Neural progenitor cell (in vitro differentiated cells): ENCODE measurements around the gene HAUS8.

Experiments used
- EZH2 ChIP-seq: fragments of 200-600 bp; sonication (generic); IDR thresholded peaks from 2 replicates; pipeline ENCODE4 v1.6.1; 2017; ENCODE audit warnings: antibody characterized with exemption, mild to moderate bottlenecking, moderate library complexity
- EZH2phosphoT487 ChIP-seq: fragments of 200-600 bp; sonication (generic); IDR thresholded peaks from 2 replicates; pipeline ENCODE4 v1.6.1; 2017; ENCODE audit warnings: antibody characterized with exemption
- TF ChIP-seq, protein P1 (sequence below): fragments of 200-600 bp; sonication (generic); IDR thresholded peaks from 2 replicates; pipeline ENCODE4 v1.5.1; 2017; ENCODE audit warnings: antibody characterized with exemption, mild to moderate bottlenecking

DNA sequence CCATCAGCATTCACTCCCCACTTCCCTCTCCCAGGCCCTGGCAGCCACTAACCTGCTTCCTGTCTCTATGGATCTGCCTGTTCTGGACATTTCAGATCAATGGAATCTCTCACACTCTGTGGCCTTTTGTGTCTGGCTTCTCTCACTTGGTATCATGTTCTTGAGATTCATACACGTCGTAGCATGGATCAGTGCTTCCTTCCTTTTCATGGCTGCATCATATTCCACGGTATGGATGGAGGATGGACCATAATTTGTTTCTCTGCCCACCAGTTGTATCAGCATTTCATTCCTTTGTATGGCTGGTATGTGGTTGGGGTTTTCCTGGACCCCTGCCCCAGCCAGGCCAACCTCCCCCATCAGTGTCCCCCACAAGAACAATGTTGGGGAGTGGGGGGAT, 36.5 kb upstream of the HAUS8 start:
- TF ChIP-seq EZH2 (no peak), EZH2phosphoT487 (no peak)
- TF ChIP-seq, protein P1, sequence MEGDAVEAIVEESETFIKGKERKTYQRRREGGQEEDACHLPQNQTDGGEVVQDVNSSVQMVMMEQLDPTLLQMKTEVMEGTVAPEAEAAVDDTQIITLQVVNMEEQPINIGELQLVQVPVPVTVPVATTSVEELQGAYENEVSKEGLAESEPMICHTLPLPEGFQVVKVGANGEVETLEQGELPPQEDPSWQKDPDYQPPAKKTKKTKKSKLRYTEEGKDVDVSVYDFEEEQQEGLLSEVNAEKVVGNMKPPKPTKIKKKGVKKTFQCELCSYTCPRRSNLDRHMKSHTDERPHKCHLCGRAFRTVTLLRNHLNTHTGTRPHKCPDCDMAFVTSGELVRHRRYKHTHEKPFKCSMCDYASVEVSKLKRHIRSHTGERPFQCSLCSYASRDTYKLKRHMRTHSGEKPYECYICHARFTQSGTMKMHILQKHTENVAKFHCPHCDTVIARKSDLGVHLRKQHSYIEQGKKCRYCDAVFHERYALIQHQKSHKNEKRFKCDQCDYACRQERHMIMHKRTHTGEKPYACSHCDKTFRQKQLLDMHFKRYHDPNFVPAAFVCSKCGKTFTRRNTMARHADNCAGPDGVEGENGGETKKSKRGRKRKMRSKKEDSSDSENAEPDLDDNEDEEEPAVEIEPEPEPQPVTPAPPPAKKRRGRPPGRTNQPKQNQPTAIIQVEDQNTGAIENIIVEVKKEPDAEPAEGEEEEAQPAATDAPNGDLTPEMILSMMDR, result no peak
